ENCODE measurements around the gene CCDC174.

DNA sequence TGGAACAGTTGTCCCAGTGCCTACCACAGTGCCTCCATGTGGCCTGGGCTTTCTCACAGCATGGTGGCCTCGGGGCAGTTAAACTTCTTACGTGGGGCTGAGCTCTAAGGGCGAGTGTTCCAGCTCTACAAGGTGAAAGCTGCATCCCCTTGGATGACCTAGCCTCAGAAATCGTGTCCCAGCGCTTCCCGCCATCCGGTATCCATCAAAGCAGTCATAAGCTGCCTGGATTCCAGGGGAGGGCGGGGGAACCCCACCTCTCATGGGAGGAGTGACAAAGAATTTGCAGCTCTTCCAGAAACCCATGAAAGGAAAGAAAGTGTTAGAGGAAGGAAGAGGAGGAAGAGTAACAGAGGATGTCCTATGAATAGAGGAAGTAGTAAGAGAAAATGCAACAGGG, 45.8 kb upstream of the CCDC174 start:
- TF ChIP-seq POLR2A (IDR thresholded peaks at IDR 0.05; ENCODE audit: low read depth, low read length), result no peak
- TF ChIP-seq POLR2AphosphoS5 (IDR thresholded peaks at IDR 0.05; ENCODE audit: low read depth, low read length), result no peak
- TF ChIP-seq TAF1 (IDR thresholded peaks at IDR 0.05; ENCODE audit: low read depth, low read length), result no peak
- no peak for TF ChIP-seq POU2F2 (IDR thresholded peaks at IDR 0.05; ENCODE audit: low read depth, low read length)
- no peak for TF ChIP-seq PAX5 (IDR thresholded peaks at IDR 0.05; ENCODE audit: insufficient read depth, low read length, severe bottlenecking)

All from GM12891 (cell line).